Measurements from ENCODE around the gene CYREN. TPM values are rescaled to one million over a fixed set of nuclear protein-coding genes. Genes with fewer than 3 reads are reported as not detected.

The CYREN gene
- total and polyA plus RNA-seq, 9 of the 15 experiments (the other 6 are each of a cell fraction or from before 2014, with no cell fraction given), result 13.9 to 108 (median 88.8) TPM

DNA sequence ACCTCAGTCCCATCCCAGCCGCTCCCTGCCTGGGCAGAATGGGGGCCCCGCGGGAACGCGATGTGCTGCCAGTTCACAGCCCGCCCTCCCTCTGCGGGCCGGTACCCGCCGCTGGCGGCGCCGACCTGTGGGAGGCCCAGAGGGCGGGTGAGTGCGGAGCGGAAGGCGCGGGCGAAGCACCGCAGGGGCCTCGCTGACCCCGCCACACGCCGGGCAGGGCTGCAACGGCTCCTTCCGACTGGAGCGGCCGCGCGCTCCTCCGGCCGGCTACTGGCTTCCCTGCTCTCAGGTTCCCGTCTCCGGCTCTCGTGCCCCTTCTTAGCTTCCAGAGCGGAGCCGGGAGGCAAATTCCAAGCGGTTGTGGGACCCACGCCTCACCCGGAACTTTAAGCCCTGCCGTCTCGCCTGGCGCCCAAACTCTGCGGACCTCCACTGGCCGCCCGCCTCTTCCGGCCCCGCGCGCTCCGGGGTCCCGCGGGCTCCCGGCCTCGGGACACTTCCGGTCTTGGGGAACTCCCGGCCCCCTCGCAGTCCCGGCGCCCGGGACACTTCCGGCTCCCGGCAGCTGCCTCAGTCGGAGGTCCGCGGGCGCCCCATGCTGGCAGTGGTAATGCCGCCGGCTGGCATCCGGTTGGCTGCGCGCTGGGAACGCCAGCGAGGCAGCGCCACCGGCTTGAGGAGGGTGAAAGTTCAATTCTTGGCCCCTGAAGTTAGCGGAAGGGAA, at the start of gene CYREN (continued):
- TF ChIP-seq, protein P1, sequence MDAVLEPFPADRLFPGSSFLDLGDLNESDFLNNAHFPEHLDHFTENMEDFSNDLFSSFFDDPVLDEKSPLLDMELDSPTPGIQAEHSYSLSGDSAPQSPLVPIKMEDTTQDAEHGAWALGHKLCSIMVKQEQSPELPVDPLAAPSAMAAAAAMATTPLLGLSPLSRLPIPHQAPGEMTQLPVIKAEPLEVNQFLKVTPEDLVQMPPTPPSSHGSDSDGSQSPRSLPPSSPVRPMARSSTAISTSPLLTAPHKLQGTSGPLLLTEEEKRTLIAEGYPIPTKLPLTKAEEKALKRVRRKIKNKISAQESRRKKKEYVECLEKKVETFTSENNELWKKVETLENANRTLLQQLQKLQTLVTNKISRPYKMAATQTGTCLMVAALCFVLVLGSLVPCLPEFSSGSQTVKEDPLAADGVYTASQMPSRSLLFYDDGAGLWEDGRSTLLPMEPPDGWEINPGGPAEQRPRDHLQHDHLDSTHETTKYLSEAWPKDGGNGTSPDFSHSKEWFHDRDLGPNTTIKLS (IDR thresholded peaks at IDR 0.05; ENCODE audit: borderline replicate concordance, low read depth), result peak; percentile 80
- TF ChIP-seq PCBP1 (IDR thresholded peaks at IDR 0.05; ENCODE audit: low read depth, low read length, poor library complexity, severe bottlenecking) (peak; percentile 97), ZNF696 (CRISPR knock-in tag; conservative IDR thresholded peaks at IDR 0.05) (no peak), ILK (tag; IDR thresholded peaks at IDR 0.05; ENCODE audit: borderline replicate concordance, low read depth) (no peak), ZNF212 (CRISPR knock-in tag; IDR thresholded peaks at IDR 0.05) (no peak), ZNF41 (CRISPR knock-in tag; conservative IDR thresholded peaks at IDR 0.05) (peak; percentile 7; the same call in 1 of the 2 replicates), CAMTA2 (CRISPR knock-in tag; conservative IDR thresholded peaks at IDR 0.05) (no peak; the same call in 1 of the 2 replicates), PTTG1 (tag; IDR thresholded peaks at IDR 0.05; ENCODE audit: low read depth) (no peak), ZNF79 (CRISPR knock-in tag; IDR thresholded peaks at IDR 0.05; ENCODE audit: low read depth) (no peak)
- TF ChIP-seq, protein P2, sequence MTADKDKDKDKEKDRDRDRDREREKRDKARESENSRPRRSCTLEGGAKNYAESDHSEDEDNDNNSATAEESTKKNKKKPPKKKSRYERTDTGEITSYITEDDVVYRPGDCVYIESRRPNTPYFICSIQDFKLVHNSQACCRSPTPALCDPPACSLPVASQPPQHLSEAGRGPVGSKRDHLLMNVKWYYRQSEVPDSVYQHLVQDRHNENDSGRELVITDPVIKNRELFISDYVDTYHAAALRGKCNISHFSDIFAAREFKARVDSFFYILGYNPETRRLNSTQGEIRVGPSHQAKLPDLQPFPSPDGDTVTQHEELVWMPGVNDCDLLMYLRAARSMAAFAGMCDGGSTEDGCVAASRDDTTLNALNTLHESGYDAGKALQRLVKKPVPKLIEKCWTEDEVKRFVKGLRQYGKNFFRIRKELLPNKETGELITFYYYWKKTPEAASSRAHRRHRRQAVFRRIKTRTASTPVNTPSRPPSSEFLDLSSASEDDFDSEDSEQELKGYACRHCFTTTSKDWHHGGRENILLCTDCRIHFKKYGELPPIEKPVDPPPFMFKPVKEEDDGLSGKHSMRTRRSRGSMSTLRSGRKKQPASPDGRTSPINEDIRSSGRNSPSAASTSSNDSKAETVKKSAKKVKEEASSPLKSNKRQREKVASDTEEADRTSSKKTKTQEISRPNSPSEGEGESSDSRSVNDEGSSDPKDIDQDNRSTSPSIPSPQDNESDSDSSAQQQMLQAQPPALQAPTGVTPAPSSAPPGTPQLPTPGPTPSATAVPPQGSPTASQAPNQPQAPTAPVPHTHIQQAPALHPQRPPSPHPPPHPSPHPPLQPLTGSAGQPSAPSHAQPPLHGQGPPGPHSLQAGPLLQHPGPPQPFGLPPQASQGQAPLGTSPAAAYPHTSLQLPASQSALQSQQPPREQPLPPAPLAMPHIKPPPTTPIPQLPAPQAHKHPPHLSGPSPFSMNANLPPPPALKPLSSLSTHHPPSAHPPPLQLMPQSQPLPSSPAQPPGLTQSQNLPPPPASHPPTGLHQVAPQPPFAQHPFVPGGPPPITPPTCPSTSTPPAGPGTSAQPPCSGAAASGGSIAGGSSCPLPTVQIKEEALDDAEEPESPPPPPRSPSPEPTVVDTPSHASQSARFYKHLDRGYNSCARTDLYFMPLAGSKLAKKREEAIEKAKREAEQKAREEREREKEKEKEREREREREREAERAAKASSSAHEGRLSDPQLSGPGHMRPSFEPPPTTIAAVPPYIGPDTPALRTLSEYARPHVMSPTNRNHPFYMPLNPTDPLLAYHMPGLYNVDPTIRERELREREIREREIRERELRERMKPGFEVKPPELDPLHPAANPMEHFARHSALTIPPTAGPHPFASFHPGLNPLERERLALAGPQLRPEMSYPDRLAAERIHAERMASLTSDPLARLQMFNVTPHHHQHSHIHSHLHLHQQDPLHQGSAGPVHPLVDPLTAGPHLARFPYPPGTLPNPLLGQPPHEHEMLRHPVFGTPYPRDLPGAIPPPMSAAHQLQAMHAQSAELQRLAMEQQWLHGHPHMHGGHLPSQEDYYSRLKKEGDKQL (CRISPR knock-in tag; IDR thresholded peaks at IDR 0.05; ENCODE audit: borderline replicate concordance), result 0 out of 2 replicates have a peak, but pooled peaks have one; percentile 76
- TF ChIP-seq, protein P3, sequence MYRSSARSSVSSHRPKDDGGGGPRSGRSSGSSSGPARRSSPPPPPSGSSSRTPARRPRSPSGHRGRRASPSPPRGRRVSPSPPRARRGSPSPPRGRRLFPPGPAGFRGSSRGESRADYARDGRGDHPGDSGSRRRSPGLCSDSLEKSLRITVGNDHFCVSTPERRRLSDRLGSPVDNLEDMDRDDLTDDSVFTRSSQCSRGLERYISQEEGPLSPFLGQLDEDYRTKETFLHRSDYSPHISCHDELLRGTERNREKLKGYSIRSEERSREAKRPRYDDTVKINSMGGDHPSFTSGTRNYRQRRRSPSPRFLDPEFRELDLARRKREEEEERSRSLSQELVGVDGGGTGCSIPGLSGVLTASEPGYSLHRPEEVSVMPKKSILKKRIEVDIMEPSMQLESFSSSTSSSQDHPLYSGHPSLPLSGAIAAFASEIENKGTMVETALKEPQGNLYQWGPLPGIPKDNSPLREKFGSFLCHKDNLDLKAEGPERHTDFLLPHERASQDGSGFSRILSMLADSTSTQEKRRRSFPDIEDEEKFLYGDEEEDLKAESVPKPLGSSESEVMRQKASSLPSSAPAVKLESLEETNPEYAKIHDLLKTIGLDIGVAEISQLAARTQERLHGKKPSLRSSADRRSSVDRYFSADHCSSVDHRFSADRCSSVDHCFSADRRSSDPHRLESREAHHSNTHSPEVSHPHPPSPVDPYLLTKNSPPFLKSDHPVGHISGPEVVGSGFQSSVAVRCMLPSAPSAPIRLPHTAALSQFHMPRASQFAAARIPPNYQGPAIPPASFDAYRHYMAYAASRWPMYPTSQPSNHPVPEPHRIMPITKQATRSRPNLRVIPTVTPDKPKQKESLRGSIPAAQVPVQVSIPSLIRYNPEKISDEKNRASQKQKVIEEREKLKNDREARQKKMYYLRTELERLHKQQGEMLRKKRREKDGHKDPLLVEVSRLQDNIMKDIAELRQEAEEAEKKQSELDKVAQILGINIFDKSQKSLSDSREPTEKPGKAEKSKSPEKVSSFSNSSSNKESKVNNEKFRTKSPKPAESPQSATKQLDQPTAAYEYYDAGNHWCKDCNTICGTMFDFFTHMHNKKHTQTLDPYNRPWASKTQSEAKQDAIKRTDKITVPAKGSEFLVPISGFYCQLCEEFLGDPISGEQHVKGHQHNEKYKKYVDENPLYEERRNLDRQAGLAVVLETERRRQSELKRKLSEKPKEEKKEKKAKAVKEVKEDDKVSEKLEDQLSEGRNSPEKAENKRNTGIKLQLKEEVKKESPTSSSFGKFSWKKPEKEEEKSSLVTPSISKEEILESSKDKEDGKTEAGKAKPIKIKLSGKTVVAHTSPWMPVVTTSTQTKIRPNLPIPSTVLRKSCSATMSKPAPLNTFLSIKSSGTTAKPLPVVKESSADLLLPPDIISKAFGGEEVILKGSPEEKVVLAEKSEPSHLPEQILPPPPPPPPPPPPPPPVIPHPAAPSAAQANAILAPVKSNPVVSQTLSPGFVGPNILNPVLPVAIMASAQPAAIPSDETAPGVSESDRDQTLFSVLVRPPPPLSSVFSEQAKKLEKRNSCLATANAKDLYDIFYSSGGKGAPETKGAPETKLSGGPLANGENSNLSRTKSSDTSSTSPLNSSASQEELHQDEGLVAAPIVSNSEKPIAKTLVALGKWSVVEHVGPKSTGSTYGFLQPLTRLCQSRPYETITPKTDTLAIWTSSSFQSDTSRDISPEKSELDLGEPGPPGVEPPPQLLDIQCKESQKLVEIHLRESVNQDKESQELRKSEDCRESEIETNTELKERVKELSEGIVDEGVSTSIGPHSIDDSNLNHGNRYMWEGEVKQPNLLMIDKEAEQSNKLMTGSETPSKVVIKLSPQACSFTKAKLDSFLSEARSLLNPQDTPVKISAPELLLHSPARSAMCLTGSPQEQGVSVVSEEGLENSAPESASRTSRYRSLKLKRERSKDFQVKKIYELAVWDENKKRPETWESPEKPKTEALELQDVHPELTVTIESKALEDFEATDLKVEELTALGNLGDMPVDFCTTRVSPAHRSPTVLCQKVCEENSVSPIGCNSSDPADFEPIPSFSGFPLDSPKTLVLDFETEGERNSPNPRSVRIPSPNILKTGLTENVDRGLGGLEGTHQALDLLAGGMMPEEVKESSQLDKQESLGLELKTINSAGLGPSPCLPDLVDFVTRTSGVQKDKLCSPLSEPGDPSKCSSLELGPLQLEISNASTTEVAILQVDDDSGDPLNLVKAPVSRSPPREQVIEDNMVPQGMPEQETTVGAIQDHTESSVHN (IDR thresholded peaks at IDR 0.05; ENCODE audit: borderline replicate concordance in 1 of 2, low read depth in 1 of 2), result no peak
